Measurements from ENCODE around the gene ASAP3.

GRCh38 chr1:23385119-23385621 is 98.8 kb downstream of the ASAP3 start:
- no peak for TF ChIP-seq CTCF (IDR thresholded peaks at IDR 0.05)
- no peak for TF ChIP-seq ZFX (IDR thresholded peaks at IDR 0.05; ENCODE audit: borderline replicate concordance)
